Activated T-cell treated with anti-CD3 and anti-CD28 coated beads, Interleukin-2, amount 50 U/mL, for 24 hours (primary cell): ENCODE measurements around the gene GCNT2.
"Not testable (repeated sequence)": the region's sequence is repeated elsewhere in the genome, so short reads cannot be mapped to it uniquely, and the experiment has no call there.

Experiments used
- DNase-seq: peaks from one replicate; pipeline ENCODE4 v3.0.0-alpha.2; 2020
- H3K27ac Mint-ChIP-seq: 2 replicates; pipeline ENCODE4 v1.8.0; 2020; ENCODE audit warnings: mild to moderate bottlenecking, mixed read lengths
- H3K27me3 Mint-ChIP-seq: 2 replicates; pipeline ENCODE4 v1.8.0; 2020; ENCODE audit warnings: mixed read lengths
- H3K36me3 Mint-ChIP-seq: 2 replicates; pipeline ENCODE4 v1.8.0; 2020; ENCODE audit warnings: low read depth, mixed read lengths
- H3K4me1 Mint-ChIP-seq: 2 replicates; pipeline ENCODE4 v1.8.0; 2020; ENCODE audit warnings: low read depth, mixed read lengths
- H3K4me3 Mint-ChIP-seq: 2 replicates; pipeline ENCODE4 v1.8.0; 2020; ENCODE audit warnings: mild to moderate bottlenecking, moderate library complexity, mixed read lengths
- H3K9me3 Mint-ChIP-seq: 2 replicates; pipeline ENCODE4 v1.8.0; 2020; ENCODE audit warnings: mixed read lengths

The GCNT2 gene

GRCh38 chr6:10495029-10495428 is 26.1 kb upstream of the GCNT2 start:
- Mint-ChIP-seq H3K4me3 (no peak overlapping the region), H3K27me3 (peaks cover 41% of the 10 kb centered on the region), H3K36me3 (no peaks in the 10 kb centered on the region), H3K4me1 (no peaks in the 10 kb centered on the region), H3K27ac (no peak overlapping the region), H3K9me3 (no peaks in the 10 kb centered on the region)
- DNase-seq = no peak

GRCh38 chr6:10505529-10505928 is 15.6 kb upstream of the GCNT2 start:
- Mint-ChIP-seq H3K27ac (no peak overlapping the region), H3K36me3 (no peaks in the 10 kb centered on the region), H3K9me3 (no peaks in the 10 kb centered on the region), H3K4me1 (peaks cover 2% of the 10 kb centered on the region), H3K4me3 (no peak overlapping the region), H3K27me3 (peaks cover 22% of the 10 kb centered on the region)
- DNase-seq = no peak

- Mint-ChIP-seq H3K27me3 (peaks cover 15% of the 10 kb centered on the region), H3K4me3 (no peak overlapping the region), H3K27ac (no peak overlapping the region), H3K36me3 (no peaks in the 10 kb centered on the region), H3K9me3 (no peaks in the 10 kb centered on the region), H3K4me1 (peaks cover 7% of the 10 kb centered on the region)
- DNase-seq = no peak
Observed at GRCh38 chr6:10507298-10507697, 13.9 kb upstream of the GCNT2 start.

DNA sequence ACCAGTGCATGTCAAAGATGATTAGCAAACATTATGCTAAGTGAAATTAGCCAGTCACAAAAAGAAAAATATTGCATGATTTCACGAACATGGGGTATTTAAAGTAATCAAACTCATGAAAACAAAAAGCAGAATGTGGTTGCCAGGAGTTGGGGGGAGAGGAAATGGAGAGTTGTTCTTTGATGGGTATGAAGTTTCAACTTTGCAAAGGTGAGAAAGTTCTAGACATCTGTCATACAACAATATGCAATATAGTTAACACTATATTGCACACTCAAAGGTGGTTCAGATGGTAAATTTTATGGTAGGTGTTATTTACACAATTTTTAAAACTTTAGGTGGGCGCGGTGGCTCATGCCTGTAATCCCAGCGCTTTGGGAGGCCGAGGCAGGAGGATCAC is 13.4 kb upstream of the GCNT2 start:
- no peaks in the 10 kb centered on the region for H3K36me3 Mint-ChIP-seq
- peaks cover 11% of the 10 kb centered on the region for H3K27me3 Mint-ChIP-seq
- no peak overlapping the region for H3K4me3 Mint-ChIP-seq
- H3K4me1 Mint-ChIP-seq = peaks cover 7% of the 10 kb centered on the region
- no peak for DNase-seq
- H3K27ac Mint-ChIP-seq = no peak overlapping the region
- H3K9me3 Mint-ChIP-seq = no peaks in the 10 kb centered on the region

GRCh38 chr6:10510592-10511367 is 10.4 kb upstream of the GCNT2 start:
- Mint-ChIP-seq H3K27me3 (peaks cover 10% of the 10 kb centered on the region), H3K27ac (no peak overlapping the region), H3K4me1 (peaks cover 7% of the 10 kb centered on the region), H3K36me3 (no peaks in the 10 kb centered on the region), H3K9me3 (no peaks in the 10 kb centered on the region), H3K4me3 (no peak overlapping the region)
- DNase-seq = peak; percentile 50

DNA sequence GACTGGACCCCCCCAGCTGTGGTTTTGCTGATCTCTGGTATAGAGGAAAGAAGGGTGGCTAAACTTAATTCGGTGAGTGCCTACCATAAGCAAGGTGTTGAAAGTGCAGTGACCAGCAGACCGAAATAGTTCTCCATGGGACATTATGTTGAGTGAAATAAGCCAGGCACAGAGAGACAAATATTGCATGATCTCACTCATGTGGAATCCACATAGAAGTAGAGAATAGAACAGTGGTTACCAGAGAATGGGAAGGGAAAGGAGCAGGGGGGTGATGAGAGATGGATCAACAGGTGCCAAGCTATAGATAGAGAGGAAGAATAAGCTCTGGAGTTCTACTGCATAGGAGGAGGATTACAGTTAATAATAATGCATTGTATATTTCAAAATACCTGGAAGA is 9.7 kb upstream of the GCNT2 start:
- peaks cover 7% of the 10 kb centered on the region for H3K4me1 Mint-ChIP-seq
- H3K27me3 Mint-ChIP-seq = peaks cover 10% of the 10 kb centered on the region
- no peak overlapping the region for H3K27ac Mint-ChIP-seq
- DNase-seq = no peak
- no peak overlapping the region for H3K4me3 Mint-ChIP-seq
- H3K9me3 Mint-ChIP-seq = no peaks in the 10 kb centered on the region
- H3K36me3 Mint-ChIP-seq = no peaks in the 10 kb centered on the region

DNA sequence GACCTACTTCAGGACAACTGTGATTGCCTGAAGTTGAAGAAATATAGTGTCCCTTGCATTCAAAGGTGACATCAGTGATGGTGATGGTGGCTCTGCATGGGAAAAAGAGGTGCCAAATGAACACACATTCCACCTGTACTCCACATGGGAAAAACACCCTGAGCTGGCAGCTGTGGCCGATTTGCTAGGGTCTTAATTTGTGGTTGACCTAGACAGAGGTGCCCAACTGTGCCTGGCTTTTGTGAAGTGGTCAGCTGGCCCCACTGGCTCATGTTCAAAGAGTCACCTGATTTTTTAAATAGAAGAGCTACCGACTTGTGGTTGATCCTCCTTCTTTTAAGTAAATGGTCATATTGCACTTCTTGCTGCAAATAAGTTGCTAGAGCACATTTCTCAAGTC is 7.6 kb upstream of the GCNT2 start:
- Mint-ChIP-seq H3K9me3 (no peaks in the 10 kb centered on the region), H3K36me3 (no peaks in the 10 kb centered on the region), H3K4me3 (no peak overlapping the region), H3K4me1 (peaks cover 7% of the 10 kb centered on the region), H3K27ac (no peak overlapping the region), H3K27me3 (peaks cover 10% of the 10 kb centered on the region)
- DNase-seq = no peak

DNA sequence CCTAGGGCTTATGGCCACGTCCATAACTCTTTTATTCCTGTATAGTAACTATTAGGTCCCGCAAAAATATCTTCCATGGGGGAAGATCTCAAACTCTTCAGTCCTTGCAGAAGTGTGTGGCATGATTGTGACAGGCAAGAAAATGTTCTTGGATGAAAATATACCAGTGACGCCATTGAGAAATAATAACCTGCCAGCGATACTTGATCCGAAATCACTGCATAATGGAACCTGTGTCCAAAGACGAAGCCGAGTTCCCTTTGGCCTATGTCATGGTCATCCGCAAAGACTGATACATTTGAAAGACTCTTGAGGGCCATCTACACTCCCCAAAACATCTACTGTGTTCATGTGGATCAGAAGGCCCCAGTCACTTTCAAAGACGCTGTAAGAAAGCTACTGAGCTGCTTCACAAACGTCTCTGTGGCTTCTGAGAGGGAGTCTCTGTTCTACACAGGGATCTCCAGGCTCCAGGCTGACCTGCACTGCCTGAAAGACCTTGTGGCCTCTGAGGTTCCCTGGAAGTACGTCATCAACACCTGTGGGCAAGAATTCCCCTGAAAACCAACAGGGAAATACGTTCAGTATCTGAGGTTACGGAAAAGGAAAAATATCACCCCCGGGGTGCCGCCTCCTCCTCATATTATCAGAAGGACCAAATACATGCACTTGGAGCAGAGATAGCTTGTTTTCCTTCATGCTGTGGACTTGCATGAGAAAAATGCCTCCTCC is 6.9 kb upstream of the GCNT2 start:
- Mint-ChIP-seq H3K9me3 (no peaks in the 10 kb centered on the region), H3K4me1 (peaks cover 7% of the 10 kb centered on the region), H3K27me3 (peaks cover 10% of the 10 kb centered on the region), H3K4me3 (no peak overlapping the region), H3K36me3 (no peaks in the 10 kb centered on the region), H3K27ac (no peak overlapping the region)
- no peak for DNase-seq

DNA sequence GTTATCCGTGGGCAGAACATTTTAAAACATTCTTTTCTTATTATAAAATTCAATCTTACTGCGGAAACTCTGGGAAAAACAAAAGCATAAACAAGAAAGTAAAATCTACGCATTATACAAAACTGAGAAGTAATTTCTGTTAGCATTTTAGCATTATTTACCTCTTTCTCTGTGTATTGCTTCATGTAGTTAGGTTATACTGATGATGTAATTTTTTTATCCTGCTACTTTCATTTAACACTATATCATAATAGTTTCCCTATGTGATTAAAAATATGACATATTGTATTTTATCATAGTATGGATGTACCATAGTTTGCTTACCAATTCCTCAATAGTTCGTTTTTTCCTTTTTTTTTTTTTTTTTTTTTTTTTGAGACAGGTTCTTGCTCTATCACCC is 4.2 kb upstream of the GCNT2 start:
- Mint-ChIP-seq H3K4me1 (no peaks in the 10 kb centered on the region), H3K27me3 (no peaks in the 10 kb centered on the region), H3K9me3 (no peaks in the 10 kb centered on the region), H3K27ac (no peak overlapping the region), H3K4me3 (no peak overlapping the region), H3K36me3 (no peaks in the 10 kb centered on the region)
- no peak for DNase-seq

GRCh38 chr6:10518557-10519407 is 2.4 kb upstream of the GCNT2 start:
- Mint-ChIP-seq H3K4me1 (no peaks in the 10 kb centered on the region), H3K36me3 (no peaks in the 10 kb centered on the region), H3K27me3 (peaks cover 6% of the 10 kb centered on the region), H3K4me3 (no peak overlapping the region), H3K9me3 (no peaks in the 10 kb centered on the region), H3K27ac (no peak overlapping the region)
- DNase-seq = no peak

DNA sequence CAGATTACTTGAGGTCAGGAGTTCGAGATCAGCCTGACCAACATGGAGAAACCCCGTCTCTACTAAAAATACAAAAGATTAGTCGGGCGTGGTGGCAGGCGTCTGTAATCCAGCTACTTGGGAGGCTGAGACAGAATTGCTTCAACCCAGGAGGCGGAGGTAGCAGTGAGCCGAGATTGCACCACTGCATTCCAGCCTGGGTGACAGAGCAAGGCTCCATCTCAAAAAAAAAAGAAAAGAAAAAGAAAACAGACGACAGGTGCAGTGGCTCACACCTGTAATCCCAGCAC is 1.8 kb upstream of the GCNT2 start:
- H3K4me1 Mint-ChIP-seq, H3K4me3 Mint-ChIP-seq: not testable (repeated sequence)

GRCh38 chr6:10520468-10520867 is 683 bp upstream of the GCNT2 start:
- DNase-seq = no peak
- Mint-ChIP-seq H3K4me3 (no peak overlapping the region), H3K9me3 (no peaks in the 10 kb centered on the region), H3K4me1 (peaks cover 10% of the 10 kb centered on the region), H3K27ac (no peak overlapping the region), H3K36me3 (no peaks in the 10 kb centered on the region), H3K27me3 (peaks cover 6% of the 10 kb centered on the region)

More for the DNA sequence above, 1.8 kb upstream of the GCNT2 start:
- H3K36me3 Mint-ChIP-seq, H3K9me3 Mint-ChIP-seq, H3K27ac Mint-ChIP-seq, H3K27me3 Mint-ChIP-seq, DNase-seq: not testable (repeated sequence)

DNA sequence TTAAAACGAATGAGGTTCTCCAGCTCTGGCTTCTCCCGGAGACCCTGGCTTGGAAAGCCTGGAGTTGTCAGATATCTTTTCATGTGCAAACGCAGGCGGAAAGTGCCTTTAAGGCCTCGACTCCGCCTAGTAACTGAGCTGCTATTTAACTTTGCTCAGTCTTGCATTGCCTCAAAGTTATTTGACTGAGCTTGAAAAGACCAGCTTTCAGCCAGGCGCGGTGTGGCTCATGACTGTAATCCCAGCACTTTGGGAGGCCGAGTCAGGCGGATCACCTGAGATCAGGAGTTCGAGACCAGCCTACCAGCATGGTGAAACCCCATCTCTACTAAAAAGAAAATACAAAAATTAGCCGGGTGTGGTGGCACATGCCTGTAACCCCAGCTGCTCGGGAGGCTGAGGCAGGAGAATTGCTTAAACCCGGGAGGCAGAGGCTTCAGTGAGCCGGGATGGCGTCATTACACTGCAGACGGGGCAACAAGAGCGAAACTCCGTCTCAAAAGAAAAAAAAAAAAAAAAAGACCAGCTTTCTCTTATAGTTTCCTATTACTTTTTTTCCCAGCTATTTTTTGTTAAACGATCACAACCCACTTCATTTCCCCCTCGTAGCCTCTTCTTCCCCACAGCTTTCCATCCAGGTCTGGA is 1.9 kb downstream of the GCNT2 start:
- H3K4me3 Mint-ChIP-seq = no peak overlapping the region
- H3K27ac Mint-ChIP-seq = no peak overlapping the region
- H3K36me3 Mint-ChIP-seq = no peaks in the 10 kb centered on the region
- peaks cover 23% of the 10 kb centered on the region for H3K4me1 Mint-ChIP-seq
- peaks cover 6% of the 10 kb centered on the region for H3K27me3 Mint-ChIP-seq
- H3K9me3 Mint-ChIP-seq = no peaks in the 10 kb centered on the region
- no peak for DNase-seq

GRCh38 chr6:10526156-10526555 is 5.0 kb downstream of the GCNT2 start:
- Mint-ChIP-seq H3K27ac (no peak overlapping the region), H3K4me3 (no peak overlapping the region), H3K9me3 (no peaks in the 10 kb centered on the region), H3K4me1 (peaks cover 49% of the 10 kb centered on the region), H3K36me3 (peaks cover 3% of the 10 kb centered on the region), H3K27me3 (peaks cover 6% of the 10 kb centered on the region)
- DNase-seq = no peak
